Osteoblast (primary cell): ENCODE data around the gene TOLLIP. TPM values are rescaled to one million over a fixed set of nuclear protein-coding genes. Genes with fewer than 3 reads are reported as not detected.

Source experiments
- DNase-seq: peaks from one replicate; pipeline ENCODE4 v3.0.0; 2011; ENCODE audit warnings: low spot score, mixed read lengths; ENCODE audit not compliant: insufficient read length; ENCODE audit errors: missing footprints
- H2AFZ ChIP-seq: 2 replicates; pipeline ENCODE4 v1.6.0; 2011; ENCODE audit warnings: mild to moderate bottlenecking, low read length
- H3K27ac ChIP-seq: 2 replicates; pipeline ENCODE4 v1.5.1; 2011; ENCODE audit warnings: mild to moderate bottlenecking, low read depth, low read length, moderate library complexity
- H3K27me3 ChIP-seq: 2 replicates; pipeline ENCODE4 v1.6.0; 2012; ENCODE audit warnings: mild to moderate bottlenecking, control low read depth, inconsistent platforms, low read length, moderate library complexity; ENCODE audit not compliant: insufficient read depth
- H3K36me3 ChIP-seq: 2 replicates; pipeline ENCODE4 v1.5.1; 2011; ENCODE audit warnings: mild to moderate bottlenecking, low read length, control low read depth, moderate library complexity; ENCODE audit not compliant: insufficient read depth
- H3K4me1 ChIP-seq: 2 replicates; pipeline ENCODE4 v1.5.1; 2011; ENCODE audit warnings: mild to moderate bottlenecking, low read length, control low read depth, moderate library complexity; ENCODE audit not compliant: insufficient read depth
- H3K4me2 ChIP-seq: 2 replicates; pipeline ENCODE4 v1.6.0; 2011; ENCODE audit warnings: mild to moderate bottlenecking, low read length; ENCODE audit not compliant: insufficient read depth
- H3K4me3 ChIP-seq: fragments of 200-600 bp; sonication (generic); 3 replicates; pipeline ENCODE4 v1.5.1; 2012; ENCODE audit warnings: mild to moderate bottlenecking, low read length, inconsistent platforms; ENCODE audit not compliant: insufficient read depth
- H3K79me2 ChIP-seq: 2 replicates; pipeline ENCODE4 v1.6.0; 2012; ENCODE audit warnings: mild to moderate bottlenecking, low read length, control low read depth, inconsistent platforms; ENCODE audit not compliant: insufficient read depth
- H3K9me3 ChIP-seq: 2 replicates; pipeline ENCODE4 v1.5.1; 2011; ENCODE audit warnings: low read depth, low read length, control low read depth
- H4K20me1 ChIP-seq: 2 replicates; pipeline ENCODE4 v1.6.0; 2012; ENCODE audit warnings: mild to moderate bottlenecking, low read length, control low read depth; ENCODE audit not compliant: insufficient read depth
- CTCF ChIP-seq: IDR thresholded peaks from 2 replicates; pipeline ENCODE4 v1.5.1; 2011; ENCODE audit warnings: mild to moderate bottlenecking, low read depth, low read length, moderate library complexity; ENCODE audit errors: extremely low read depth
- total RNA-seq: library from RNA; depleted of rRNA; stranded (reverse); fragments of >200 nt; gene quantifications from 2 replicates; pipeline ENCODE4 v1.2.3, GENCODE V29; 2012

Gene TOLLIP
- total RNA-seq, 1 donor: 30.8 TPM

- H3K9me3 ChIP-seq: no peaks in the 10 kb centered on the region
- H2AFZ ChIP-seq: no peak overlapping the region
- TF ChIP-seq CTCF: no peak
- H3K27me3 ChIP-seq: no peaks in the 10 kb centered on the region
- no peak overlapping the region for H3K4me2 ChIP-seq
- no peak overlapping the region for H3K27ac ChIP-seq
- H4K20me1 ChIP-seq: peaks cover 2% of the 10 kb centered on the region
- no peaks in the 10 kb centered on the region for H3K4me1 ChIP-seq
- peaks cover 17% of the 10 kb centered on the region for H3K36me3 ChIP-seq
- DNase-seq: no peak
- no peak overlapping the region for H3K4me3 ChIP-seq
- no peaks in the 10 kb centered on the region for H3K79me2 ChIP-seq
Measured at GRCh38 chr11:1271927-1272326, 37.5 kb downstream of the TOLLIP start.

DNA sequence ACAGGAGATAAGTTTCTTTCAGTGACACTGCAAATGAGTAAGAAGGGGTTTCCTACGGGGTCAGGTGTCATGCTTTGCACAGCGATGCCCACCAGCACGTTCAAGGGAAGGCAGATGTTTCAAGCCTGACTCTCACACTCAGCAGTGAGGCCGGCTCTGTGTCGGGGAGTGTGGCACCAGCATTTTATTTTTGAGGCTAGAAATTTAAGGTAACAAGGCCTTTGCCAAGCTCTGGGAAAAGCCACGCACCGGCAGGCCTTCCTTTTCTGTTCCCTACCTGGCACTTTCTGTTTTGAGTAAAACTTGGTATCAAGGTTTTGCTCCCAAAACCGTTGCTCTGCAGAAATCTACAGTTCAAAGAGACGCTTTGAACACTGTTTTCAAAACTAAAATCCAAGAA is 38.0 kb downstream of the TOLLIP start:
- Histone ChIP-seq H3K4me2 (no peak overlapping the region), H2AFZ (no peak overlapping the region), H4K20me1 (peaks cover 2% of the 10 kb centered on the region), H3K79me2 (no peaks in the 10 kb centered on the region), H3K27ac (no peak overlapping the region), H3K27me3 (no peaks in the 10 kb centered on the region), H3K36me3 (peaks cover 14% of the 10 kb centered on the region), H3K9me3 (no peaks in the 10 kb centered on the region), H3K4me3 (no peak overlapping the region), H3K4me1 (no peaks in the 10 kb centered on the region)
- no peak for DNase-seq
- no peak for TF ChIP-seq CTCF

- peaks cover 2% of the 10 kb centered on the region for H4K20me1 ChIP-seq
- no peak overlapping the region for H3K4me3 ChIP-seq
- no peaks in the 10 kb centered on the region for H3K9me3 ChIP-seq
- H3K4me2 ChIP-seq: no peak overlapping the region
- H3K79me2 ChIP-seq: no peaks in the 10 kb centered on the region
- H3K27me3 ChIP-seq: no peaks in the 10 kb centered on the region
- peaks cover 12% of the 10 kb centered on the region for H3K36me3 ChIP-seq
- no peak for TF ChIP-seq CTCF
- no peak overlapping the region for H2AFZ ChIP-seq
- no peak for DNase-seq
- H3K27ac ChIP-seq: no peak overlapping the region
- no peaks in the 10 kb centered on the region for H3K4me1 ChIP-seq
Measured at GRCh38 chr11:1271002-1271401, 38.4 kb downstream of the TOLLIP start.

DNA sequence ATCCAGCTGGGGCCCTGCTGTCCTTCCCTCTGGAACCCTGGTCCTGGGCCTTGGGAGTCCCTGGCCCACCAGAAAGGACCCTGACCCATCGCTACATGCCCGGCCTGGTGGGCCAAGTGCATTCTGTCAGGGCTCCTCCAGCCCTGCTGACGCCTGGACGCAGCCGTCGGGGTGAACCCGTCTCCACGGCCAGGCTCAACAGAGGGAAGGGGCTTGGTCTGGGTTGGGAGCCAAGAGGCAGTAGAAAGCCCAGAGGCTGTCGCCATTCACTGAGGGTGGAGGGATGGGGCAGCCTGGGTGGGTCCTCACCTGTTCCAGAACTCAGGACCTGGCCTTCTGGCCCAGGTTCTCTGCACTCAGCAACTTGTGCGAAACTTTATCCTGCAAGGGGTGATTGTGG is 39.0 kb downstream of the TOLLIP start:
- H3K36me3 ChIP-seq: peaks cover 6% of the 10 kb centered on the region
- no peak for DNase-seq
- no peak for TF ChIP-seq CTCF
- H4K20me1 ChIP-seq: peaks cover 2% of the 10 kb centered on the region
- no peak overlapping the region for H3K27ac ChIP-seq
- no peak overlapping the region for H3K4me3 ChIP-seq
- H3K27me3 ChIP-seq: no peaks in the 10 kb centered on the region
- H3K4me2 ChIP-seq: no peak overlapping the region
- H2AFZ ChIP-seq: no peak overlapping the region
- no peaks in the 10 kb centered on the region for H3K79me2 ChIP-seq
- H3K9me3 ChIP-seq: no peaks in the 10 kb centered on the region
- no peaks in the 10 kb centered on the region for H3K4me1 ChIP-seq
